ENCODE measurements around the gene COX7A2. TPM values are rescaled to one million over a fixed set of nuclear protein-coding genes. Genes with fewer than 3 reads are reported as not detected.

Gene COX7A2
- total RNA-seq, 1 donor from 2014 or later: 267 TPM

DNA sequence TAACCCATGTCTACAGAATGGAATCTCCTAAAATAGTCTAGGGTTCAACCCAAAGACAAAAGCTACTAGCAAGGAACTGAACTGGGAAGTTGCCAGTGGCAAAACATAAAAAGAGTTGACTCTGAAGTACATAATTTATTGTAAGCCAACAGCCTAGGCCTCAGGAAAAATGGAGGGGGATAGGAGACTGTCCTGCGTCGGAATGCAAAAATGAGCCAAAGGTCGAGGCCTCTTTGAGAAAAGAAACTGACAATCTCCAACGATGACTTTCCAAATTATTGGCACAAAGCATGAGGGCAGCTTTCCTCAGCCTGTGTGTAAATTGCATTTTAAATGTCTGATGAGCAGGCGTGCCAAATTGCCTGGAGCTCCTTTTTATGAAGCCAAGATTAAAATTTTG, 39.9 kb downstream of the COX7A2 start:
- DNase-seq (no peak), ATAC-seq (no peak)
- Histone ChIP-seq H3K4me1 (peaks cover 45% of the 10 kb centered on the region), H3K4me3 (peak overlapping the region; percentile 57), H3K36me3 (no peaks in the 10 kb centered on the region), H3K27ac (peak overlapping the region; percentile 69), H3K9me3 (no peaks in the 10 kb centered on the region), H3K27me3 (ENCODE audit: low read depth) (peaks cover 71% of the 10 kb centered on the region)
- TF ChIP-seq, protein P1, sequence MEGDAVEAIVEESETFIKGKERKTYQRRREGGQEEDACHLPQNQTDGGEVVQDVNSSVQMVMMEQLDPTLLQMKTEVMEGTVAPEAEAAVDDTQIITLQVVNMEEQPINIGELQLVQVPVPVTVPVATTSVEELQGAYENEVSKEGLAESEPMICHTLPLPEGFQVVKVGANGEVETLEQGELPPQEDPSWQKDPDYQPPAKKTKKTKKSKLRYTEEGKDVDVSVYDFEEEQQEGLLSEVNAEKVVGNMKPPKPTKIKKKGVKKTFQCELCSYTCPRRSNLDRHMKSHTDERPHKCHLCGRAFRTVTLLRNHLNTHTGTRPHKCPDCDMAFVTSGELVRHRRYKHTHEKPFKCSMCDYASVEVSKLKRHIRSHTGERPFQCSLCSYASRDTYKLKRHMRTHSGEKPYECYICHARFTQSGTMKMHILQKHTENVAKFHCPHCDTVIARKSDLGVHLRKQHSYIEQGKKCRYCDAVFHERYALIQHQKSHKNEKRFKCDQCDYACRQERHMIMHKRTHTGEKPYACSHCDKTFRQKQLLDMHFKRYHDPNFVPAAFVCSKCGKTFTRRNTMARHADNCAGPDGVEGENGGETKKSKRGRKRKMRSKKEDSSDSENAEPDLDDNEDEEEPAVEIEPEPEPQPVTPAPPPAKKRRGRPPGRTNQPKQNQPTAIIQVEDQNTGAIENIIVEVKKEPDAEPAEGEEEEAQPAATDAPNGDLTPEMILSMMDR (IDR thresholded peaks at IDR 0.05): no peak
- intact Hi-C loops (cut with DNase I): no loop called here

DNA sequence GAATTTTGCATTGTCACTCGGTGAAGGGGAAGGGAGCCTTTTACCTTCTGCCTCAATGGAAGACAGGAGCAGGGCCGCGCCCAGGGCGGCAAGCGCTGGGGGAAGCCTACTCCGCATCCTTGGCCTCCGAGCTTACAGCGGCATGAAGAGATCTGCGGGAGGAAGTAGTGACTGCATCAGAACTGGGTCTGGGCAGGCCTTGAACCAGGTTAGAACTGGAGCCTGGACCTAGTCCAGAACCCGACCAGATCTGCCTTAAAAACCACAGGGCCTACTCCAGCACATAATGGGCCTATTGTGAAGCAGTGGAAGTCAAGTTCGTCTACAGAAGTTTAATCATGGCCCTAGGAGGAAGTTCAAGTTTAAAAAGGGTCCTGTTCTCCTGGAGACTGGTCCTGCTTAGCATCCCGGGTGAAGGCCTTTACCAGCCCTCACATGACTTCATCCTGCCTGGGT, 40.9 kb downstream of the COX7A2 start:
- intact Hi-C loops (cut with DNase I): no loop called here

DNA sequence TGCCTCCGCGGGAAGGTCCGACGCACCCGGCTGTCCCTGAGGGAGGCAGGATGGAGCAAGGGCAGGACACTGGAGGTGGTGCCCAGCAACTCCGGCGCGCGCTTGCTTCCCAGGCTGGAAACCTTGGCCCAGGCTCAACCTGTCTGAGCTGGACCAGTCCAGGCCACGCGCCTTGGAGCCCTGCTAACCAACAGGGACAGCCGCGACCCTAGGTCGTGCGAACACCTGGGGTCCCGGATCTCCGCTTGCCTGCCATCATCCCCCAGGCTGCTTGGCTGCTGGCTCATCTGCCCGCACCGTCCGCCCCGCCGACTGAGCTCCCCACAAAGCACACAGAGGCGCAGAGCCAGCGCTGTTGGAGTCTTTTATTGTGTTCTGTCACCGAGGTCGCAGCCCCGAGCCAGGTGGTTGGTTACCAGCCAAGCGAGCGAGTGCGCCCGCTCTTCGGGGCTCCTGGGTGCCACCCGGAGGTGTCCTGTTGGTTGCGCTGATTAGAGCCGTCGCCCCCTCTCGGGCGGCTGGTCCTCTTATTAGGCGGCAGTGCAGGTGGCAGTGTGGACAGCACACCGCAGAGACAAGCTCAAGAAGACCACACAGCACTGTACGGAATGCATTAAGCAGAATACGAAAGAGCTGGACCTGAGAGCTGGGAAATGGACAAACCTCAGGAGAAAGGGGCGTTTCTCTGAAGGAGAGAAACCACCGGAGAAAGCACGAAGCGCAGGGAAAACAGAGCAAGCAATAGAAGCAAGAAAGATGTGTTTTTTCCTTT, 41.5 kb downstream of the COX7A2 start:
- DNase-seq (peak; percentile 48), ATAC-seq (no peak)
- H3K36me3 ChIP-seq: no peaks in the 10 kb centered on the region
- no peak overlapping the region for H3K27ac ChIP-seq
- no peak overlapping the region for H3K4me3 ChIP-seq
- peaks cover 56% of the 10 kb centered on the region for H3K27me3 ChIP-seq (ENCODE audit: low read depth)
- TF ChIP-seq, protein P1 (IDR thresholded peaks at IDR 0.05): no peak
- H3K9me3 ChIP-seq: no peaks in the 10 kb centered on the region
- intact Hi-C loops (cut with DNase I): no loop called here
- peaks cover 36% of the 10 kb centered on the region for H3K4me1 ChIP-seq

More for the DNA sequence above, 40.9 kb downstream of the COX7A2 start:
- no peak overlapping the region for H3K4me3 ChIP-seq
- no peak for ATAC-seq
- H3K27me3 ChIP-seq (ENCODE audit: low read depth): peaks cover 62% of the 10 kb centered on the region
- peaks cover 39% of the 10 kb centered on the region for H3K4me1 ChIP-seq
- no peaks in the 10 kb centered on the region for H3K36me3 ChIP-seq
- TF ChIP-seq, protein P1 (IDR thresholded peaks at IDR 0.05): no peak
- no peaks in the 10 kb centered on the region for H3K9me3 ChIP-seq
- H3K27ac ChIP-seq: no peak overlapping the region
- no peak for DNase-seq

DNA sequence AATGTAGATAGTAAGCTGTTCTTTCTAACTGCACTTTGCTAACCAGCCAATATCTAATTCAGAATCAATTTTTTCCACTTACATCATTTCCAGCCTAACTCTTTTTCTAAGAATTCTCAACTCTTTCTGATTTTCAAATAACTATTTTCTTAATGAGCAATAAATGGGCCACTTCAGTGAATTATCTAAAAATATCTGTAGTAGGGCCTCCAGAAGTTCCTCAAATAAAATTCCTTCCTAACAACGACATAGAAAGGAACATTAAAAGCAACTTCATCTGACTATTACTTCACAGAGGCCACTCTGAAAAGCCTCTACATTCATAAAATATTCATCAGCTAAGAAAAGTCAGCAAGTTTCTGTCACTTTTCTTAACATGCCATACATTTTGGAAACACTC, 42.6 kb downstream of the COX7A2 start:
- Histone ChIP-seq H3K36me3 (no peaks in the 10 kb centered on the region), H3K4me3 (no peak overlapping the region), H3K27ac (no peak overlapping the region), H3K4me1 (peaks cover 26% of the 10 kb centered on the region), H3K27me3 (ENCODE audit: low read depth) (peaks cover 46% of the 10 kb centered on the region), H3K9me3 (no peaks in the 10 kb centered on the region)
- TF ChIP-seq, protein P1 (IDR thresholded peaks at IDR 0.05): no peak
- no peak for DNase-seq
- intact Hi-C loops (cut with DNase I): no loop called here
- ATAC-seq: no peak

DNA sequence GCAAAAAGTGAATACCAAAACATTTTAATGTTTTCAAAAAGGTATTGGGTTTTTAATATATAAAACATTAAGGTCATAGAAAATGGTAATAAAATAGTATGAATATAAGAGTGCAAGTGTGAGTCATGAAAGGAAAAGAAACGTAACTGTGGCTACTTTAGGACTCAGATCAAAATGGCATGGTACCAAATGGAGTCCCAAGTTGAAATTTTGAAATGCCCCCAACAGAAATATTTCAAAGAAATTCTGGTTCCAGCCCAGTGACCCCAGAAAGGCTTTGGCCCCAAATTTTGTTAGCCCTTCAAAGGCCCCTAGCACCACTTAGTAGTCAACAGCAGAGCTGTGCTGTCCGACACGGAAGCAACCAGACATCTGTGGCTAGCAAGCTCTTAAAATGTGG, 43.7 kb downstream of the COX7A2 start:
- no peak overlapping the region for H3K4me3 ChIP-seq
- intact Hi-C loops (cut with DNase I): no loop called here
- TF ChIP-seq, protein P1 (IDR thresholded peaks at IDR 0.05): no peak
- peaks cover 34% of the 10 kb centered on the region for H3K27me3 ChIP-seq (ENCODE audit: low read depth)
- no peak for DNase-seq
- H3K4me1 ChIP-seq: peaks cover 14% of the 10 kb centered on the region
- no peaks in the 10 kb centered on the region for H3K9me3 ChIP-seq
- no peak for ATAC-seq
- no peaks in the 10 kb centered on the region for H3K36me3 ChIP-seq
- no peak overlapping the region for H3K27ac ChIP-seq

Measured in lower lobe of right lung (tissue), 2 donors.